Fibroblast of skin of left quadriceps (primary cell): ENCODE results near the gene ZNF433.

Experiments used
- DNase-seq, 2 experiments: peaks; one replicate each; pipeline ENCODE4 v3.0.0-alpha.2; 2013; ENCODE audit warnings: low read depth in 2 of 2

Gene ZNF433

DNA sequence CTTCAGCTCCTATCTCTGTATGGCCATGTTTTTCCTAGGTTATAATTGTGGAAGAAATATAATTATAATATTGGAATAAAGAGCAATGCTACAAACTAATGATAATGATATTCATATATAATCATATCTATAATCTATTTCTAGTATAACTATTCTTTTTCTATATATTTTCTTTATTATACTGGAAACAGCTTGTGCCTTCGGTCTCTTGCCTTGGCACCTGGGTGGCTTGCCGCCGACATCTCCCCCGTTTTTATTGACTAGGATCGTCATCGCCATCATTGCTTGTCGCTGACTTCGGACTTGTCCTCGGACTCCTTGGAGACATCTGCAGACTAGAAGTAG lies 46.4 kb downstream of the ZNF433 start:
- no peak for DNase-seq

DNA sequence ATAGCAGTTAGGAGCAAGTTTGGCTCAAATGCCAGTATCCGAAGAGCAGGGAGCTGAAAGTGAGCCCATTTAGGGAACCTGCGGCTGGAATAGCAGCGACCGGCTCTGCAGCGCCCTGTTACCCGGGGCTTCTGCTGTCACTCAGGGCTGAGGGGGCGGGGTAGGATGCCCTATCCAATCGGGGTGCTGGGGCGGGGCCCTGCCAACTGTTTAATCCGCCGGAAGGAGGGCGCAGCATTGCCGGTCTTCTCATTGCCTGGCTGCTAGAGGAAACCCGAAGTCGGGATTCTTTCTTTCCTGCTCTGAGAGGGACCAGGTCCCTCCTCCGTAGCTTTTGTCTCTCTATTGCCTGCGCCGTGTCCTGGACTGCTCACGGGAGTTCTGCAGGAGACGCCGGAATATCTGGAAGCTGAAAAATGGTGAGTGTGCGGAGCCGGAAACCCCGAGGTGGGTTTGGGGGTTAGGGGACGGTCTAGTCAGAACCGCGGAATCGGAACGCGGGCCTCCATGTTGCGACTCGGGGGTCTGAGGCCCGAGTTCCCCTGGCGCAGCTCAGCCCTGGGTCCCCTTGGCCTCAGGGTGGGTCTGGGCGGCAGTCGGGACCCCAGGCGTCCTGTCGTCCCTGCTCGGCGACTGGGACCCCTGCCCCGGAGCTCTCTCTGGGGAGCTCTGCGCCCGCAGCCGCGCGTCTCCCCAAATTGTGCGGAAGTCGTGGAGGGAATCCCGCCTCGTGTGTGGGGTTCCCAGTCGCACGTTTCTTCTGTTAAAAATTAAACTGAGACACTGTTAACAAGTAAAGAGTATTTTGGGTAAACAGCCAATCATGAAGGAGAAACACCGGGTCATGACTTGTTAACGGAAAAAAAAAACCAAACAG lies 47.8 kb downstream of the ZNF433 start:
- DNase-seq, result peak; percentile 79 to 83

DNA sequence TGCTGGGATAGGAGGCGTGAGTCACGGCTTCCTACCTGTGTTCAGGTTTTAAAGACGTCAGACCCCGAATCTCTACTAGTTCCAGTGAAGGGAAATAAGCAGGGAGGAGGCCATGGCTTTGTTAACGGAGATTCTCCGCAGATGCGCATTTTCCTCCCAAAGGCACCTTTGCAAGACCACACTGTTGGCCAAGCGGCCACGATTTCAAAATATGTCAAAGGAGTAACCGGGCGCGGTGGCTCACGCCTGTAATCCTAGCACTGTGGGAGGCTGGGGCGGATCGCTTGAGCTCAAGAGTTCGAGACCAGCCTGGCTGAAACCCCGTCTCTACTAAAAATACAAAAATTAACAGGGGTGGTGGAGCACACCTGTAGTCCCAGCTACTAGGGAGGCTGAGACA lies 48.7 kb downstream of the ZNF433 start:
- no peak for DNase-seq

DNA sequence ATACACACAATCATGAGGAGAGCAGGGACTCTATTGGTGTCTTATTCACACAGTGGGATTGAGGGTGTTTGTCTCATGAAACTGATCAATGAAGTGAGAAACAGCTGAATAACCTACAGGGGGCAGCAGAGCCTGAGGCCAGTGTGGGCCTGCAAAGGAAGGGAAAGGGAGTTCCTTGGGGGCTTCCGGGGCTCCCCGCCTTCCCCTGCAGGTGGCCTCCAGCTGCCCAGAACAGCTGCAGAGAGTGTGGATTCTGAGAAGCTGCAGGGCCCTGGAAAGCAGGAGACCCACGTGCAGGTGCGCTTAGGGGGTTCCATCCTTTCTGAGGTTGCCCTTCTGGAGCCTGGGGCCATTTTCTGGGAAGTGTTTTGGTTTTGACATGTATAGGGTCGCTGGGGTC lies 50.5 kb downstream of the ZNF433 start:
- no peak for DNase-seq

DNA sequence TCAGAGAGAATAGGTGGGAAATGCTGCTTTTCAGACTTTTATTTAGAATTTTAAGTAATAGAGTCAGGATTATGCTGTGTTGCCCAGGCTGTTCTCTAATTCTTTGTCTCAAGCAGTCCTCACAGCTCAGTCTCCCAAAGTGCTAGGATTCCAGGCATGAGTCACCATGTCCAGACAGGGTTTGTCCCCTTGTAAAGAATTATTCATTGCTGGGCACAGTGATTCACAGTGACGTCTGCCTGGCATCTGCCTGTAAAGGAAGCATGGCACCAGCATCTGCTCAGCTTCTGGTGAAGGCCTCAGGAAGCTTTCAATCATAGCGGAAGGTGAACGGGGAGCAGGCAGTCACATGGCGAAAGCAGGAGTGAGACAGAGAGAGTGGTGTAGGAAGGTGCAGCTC lies 53.0 kb downstream of the ZNF433 start:
- DNase-seq, result no peak

DNA sequence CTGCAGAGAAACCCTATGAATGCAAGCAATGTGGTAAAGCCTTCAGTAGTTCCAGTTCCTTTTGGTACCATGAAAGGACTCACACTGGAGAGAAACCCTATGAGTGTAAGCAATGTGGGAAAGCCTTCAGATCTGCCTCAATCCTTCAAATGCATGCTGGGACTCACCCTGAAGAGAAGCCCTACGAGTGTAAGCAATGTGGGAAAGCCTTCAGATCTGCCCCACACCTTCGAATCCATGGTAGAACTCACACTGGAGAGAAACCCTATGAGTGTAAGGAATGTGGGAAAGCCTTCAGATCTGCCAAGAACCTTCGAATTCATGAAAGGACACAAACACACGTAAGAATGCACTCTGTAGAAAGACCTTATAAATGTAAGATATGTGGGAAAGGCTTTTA lies 56.0 kb downstream of the ZNF433 start:
- DNase-seq, result no peak

DNA sequence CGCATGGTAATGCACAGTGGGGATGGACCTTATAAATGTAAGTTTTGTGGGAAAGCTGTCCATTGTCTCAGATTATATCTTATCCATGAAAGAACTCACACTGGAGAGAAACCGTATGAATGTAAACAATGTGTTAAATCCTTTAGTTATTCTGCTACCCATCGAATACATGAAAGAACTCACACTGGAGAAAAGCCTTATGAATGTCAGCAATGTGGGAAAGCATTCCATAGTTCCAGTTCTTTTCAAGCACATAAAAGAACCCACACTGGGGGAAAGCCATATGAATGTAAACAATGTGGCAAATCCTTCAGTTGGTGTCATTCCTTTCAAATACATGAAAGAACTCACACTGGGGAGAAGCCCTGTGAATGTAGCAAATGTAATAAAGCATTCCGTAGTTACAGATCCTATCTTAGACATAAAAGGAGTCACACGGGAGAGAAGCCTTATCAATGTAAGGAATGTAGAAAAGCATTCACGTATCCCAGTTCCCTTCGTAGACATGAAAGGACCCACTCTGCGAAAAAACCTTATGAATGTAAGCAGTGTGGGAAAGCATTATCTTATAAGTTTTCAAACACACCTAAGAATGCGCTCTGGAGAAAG lies 56.9 kb downstream of the ZNF433 start:
- DNase-seq, result no peak

DNA sequence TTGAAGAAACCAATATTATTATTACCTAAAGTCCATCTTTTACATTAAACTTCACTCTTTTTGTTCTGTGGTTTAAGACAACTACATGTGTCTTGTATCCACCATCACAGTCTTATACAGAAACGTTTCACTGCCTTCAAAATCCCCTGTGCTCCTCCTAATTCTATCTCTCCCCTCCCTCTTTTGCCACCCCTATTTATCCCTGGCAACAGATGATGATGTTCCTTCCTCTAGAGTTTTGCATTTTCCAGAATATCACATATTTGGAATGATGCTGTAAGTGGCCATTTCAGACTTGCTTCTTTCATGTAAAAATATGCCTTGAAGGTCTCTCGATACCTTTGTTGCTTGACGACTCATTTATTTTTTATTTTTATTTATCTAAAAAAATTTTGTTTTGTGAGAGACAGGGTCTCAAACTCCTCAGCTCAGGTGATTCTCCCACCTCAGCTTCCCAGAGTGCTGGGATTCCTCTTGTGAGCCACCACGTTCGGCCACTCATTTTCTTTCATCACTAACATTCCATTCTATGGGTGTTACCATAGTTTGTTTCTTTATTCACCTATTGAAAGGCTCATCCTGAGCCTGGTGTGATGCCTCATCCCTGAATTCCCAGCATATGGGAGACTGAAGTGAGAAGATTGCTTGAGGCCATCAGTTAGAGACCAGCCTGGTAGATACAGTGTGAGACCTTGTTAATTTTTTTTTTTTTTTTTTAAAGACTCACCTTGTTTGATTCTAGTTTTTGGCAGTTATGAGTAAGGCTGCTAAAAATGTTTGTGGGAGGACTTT lies 62.3 kb downstream of the ZNF433 start:
- no peak for DNase-seq

DNA sequence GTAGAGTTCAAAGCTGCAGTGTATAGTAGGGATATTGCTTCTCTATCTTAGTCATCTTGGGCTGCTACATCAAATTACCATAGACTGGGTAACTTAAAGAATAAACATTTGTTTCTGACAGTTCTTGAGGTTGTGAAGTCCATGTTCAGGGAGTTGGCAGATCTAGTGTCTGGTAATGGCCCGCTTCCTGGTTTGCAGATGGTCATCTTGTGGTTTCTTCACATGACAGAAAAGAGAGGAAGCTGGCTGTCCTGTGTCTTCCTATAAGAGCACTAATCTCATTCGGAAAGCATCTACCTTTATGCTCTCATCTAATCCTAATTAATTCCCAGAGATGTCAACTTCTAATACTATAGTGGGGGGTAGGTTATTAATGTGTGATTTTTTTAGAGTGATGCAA lies 64.4 kb downstream of the ZNF433 start:
- no peak for DNase-seq

DNA sequence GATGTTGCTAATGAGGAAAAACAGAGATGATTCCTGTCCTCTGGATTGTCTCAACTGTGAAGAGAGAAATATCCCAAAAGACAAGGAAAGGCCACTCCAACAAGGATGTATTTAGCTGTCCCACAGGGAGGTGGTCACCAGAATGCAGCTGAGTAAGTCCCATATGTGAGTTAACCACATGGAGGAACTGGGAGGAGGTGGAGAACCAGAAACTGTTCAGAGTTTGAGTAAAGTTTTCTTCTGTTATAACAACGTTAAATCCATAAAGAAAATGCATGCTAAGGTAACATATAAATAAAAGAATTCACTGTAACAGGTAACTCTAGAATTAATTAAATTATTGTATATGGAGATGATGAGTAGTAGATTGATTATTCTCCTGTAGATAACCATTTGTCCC lies 65.3 kb downstream of the ZNF433 start:
- no peak for DNase-seq

DNA sequence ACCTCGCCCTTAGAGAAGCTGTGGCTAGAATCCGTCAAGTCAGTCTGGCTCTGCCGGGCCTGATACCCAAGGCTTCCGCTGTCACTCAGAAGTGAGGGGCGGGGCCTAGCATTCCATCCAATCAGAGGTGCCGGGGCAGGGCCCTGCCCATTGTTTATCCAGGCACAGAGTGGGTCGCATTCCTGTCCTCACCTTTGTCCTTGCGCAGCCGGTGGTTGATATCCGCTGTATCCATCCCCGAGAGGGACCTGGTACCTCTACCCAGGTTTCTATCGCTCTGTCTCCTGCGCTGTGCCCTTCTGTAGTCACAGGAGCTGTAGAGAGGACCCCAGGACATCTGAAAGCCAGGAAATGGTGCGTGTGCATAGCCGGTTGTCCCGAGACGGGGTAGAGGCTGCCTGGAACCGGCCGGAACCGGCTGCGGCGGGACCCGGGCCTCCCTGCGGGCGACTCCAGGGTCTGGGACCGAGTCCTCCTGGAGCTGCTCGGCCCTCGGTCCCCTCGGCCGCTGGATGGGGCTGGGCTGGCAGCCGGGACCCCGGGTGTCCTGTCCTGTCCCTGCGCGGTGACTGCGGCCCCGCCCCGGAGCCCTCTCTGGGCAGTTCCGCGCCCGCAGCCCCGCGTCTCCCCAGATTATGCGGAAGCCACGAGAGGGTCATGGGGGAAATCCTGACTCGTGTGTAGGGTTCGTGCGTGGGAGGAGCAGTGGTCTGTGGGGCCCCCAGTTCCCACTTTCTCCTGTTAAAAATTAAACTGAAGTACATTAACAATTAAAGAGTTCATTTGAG lies 70.4 kb downstream of the ZNF433 start, which contains the start of gene ZNF763:
Gene ZNF763 (plus strand): TSS at position 183 of the 788 bp plus-strand sequence. CDS start 169 bp downstream, at position 352.
- peak; percentile 40 to 46 for DNase-seq
